Natural killer cell treated with Interleukin-12 subunit alpha and Interleukin-12 subunit beta and Interleukin-15 and Interleukin-18, amount 100 ng/mL, for 72 hours (primary cell): ENCODE measurements around the gene ACSL5. TPM values are rescaled to one million over a fixed set of nuclear protein-coding genes. Genes with fewer than 3 reads are reported as not detected.
"Not testable (repeated sequence)": the region's sequence is repeated elsewhere in the genome, so short reads cannot be mapped to it uniquely, and the experiment has no call there.

ENCODE experiments used
- ATAC-seq, 2 donors: fragments of 150-1000 bp; cut with Tn5 transposase in 1 of 2; sonication (Bioruptor Pico), chemical (Tn5 transposase) in 1 of 2; 2 replicates each; pipeline ENCODE4 v1.10.0; 2021
- DNase-seq: peaks from one replicate; pipeline ENCODE4 v3.0.0; 2022; ENCODE audit warnings: low spot score
- H3K27ac Mint-ChIP-seq, 2 donors: 1 replicate in 1 of 2; 2 replicates in 1 of 2; pipeline ENCODE4 v1.8.0; 2022; ENCODE audit warnings: mixed read lengths in 2 of 2, mild to moderate bottlenecking in 1 of 2, moderate library complexity in 1 of 2
- H3K27me3 Mint-ChIP-seq, 2 donors: 1 replicate in 1 of 2; 2 replicates in 1 of 2; pipeline ENCODE4 v1.8.0; 2022; ENCODE audit warnings: mixed read lengths in 2 of 2
- H3K36me3 Mint-ChIP-seq: one replicate; pipeline ENCODE4 v1.8.0; 2022; ENCODE audit warnings: mixed read lengths
- H3K4me1 Mint-ChIP-seq, 2 donors: 1 replicate in 1 of 2; 2 replicates in 1 of 2; pipeline ENCODE4 v1.8.0; 2022; ENCODE audit warnings: low read depth in 2 of 2, mixed read lengths in 2 of 2, mild to moderate bottlenecking in 1 of 2
- H3K4me3 Mint-ChIP-seq: one replicate; pipeline ENCODE4 v1.8.0; 2022; ENCODE audit warnings: mixed read lengths
- H3K9me3 Mint-ChIP-seq: 2 replicates; pipeline ENCODE4 v1.8.0; 2022; ENCODE audit warnings: mixed read lengths
- total RNA-seq, 2 donors: library from RNA; stranded (reverse); gene quantifications; one replicate each; pipeline ENCODE4 v1.2.3, GENCODE V29; 2022

ACSL5 gene
- total RNA-seq, 2 donors from 2014 or later, result 85.4 to 111 TPM

DNA sequence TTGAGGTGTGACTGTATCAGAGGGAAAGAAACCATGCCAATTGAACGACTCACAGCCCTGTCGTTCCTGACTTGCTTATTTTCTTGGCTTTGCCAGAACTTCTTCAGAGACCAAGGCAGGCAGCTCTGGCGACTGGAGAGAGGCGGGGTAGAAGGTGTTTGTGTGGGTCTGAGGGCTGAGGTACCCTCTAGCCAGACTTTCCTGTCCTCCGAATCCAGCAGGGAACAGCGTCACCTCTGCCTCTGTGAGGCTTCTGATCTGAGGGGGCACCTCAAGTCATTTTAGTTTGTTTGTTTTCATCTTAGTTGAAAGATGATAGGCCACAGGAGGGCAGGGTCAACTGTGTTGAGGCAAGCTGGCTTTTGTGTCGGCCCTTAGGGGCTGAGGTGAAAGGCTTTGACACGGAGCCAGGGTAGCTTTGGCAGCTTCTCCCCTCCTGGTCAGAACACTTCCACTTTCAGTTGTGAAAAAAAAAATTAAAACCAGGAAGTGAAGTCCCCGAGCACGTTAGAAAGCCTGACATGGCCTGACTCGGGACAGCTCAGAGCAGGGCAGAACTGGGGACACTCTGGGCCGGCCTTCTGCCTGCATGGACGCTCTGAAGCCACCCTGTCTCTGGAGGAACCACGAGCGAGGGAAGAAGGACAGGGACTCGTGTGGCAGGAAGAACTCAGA, 1.9 kb downstream of the ACSL5 start:
- peak; percentile 79 for DNase-seq
- H3K36me3 Mint-ChIP-seq, result peaks cover 28% of the 10 kb centered on the region
- ATAC-seq, result peak; percentile 89 to 93
- no peaks in the 10 kb centered on the region for H3K27me3 Mint-ChIP-seq
- peak overlapping the region; percentile 99 to 100 for H3K27ac Mint-ChIP-seq
- peaks cover 2% of the 10 kb centered on the region for H3K9me3 Mint-ChIP-seq
- peak overlapping the region; percentile 97 for H3K4me3 Mint-ChIP-seq
- H3K4me1 Mint-ChIP-seq, result peaks cover 57 to 59% of the 10 kb centered on the region in 2 donors

DNA sequence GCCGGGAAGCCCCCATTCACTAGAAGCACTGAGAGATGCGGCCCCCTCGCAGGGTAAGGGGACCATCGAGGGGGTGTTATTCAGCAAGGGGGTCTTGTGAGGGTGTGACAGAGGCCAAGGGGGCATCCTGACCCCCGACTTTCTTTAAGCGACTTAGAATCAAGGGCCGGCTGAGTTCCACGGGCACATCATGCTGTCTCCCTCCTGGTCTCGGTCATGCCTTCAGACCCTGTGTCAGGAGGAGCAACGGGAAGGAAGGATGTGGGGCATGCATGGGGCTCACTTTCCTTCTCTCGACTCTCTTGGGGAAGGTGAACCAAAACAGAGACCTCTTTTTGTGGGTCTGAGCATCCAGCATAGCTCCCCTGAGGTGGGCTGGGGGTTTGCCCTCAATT, 2.5 kb downstream of the ACSL5 start:
- peaks cover 57 to 58% of the 10 kb centered on the region in 2 donors for H3K4me1 Mint-ChIP-seq

DNA sequence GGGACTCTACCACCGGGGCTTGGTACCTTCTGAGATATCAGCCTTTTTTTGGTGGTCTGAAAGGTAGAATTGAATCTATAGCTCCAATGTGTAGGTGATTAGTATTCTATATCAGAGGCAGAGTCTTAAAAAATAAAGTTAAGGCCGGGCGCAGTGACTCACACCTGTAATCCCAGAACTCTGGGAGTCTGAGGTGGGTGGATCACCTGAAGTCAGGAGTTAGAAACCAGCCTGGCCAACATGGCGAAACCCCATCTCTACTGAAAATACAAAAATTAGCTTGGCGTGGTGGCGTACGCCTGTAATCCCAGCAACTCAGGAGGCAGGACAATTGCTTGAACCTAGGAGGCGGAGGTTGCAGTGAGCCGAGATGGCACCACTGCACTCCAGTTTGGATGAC, 3.2 kb downstream of the ACSL5 start:
- Mint-ChIP-seq H3K4me1 (peaks cover 57 to 59% of the 10 kb centered on the region in 2 donors), H3K27ac (peak overlapping the region; percentile 99 to 100), H3K36me3 (peaks cover 33% of the 10 kb centered on the region), H3K4me3 (peak overlapping the region; percentile 97)
- not testable (repeated sequence) for H3K27me3 Mint-ChIP-seq, DNase-seq, ATAC-seq, H3K9me3 Mint-ChIP-seq

More for the DNA sequence above, 2.5 kb downstream of the ACSL5 start:
- ATAC-seq (peak; percentile 63), DNase-seq (no peak)
- Mint-ChIP-seq H3K27ac (peak overlapping the region; percentile 99 to 100), H3K36me3 (peaks cover 33% of the 10 kb centered on the region), H3K9me3 (no peaks in the 10 kb centered on the region), H3K4me3 (peak overlapping the region; percentile 97), H3K27me3 (no peaks in the 10 kb centered on the region)

DNA sequence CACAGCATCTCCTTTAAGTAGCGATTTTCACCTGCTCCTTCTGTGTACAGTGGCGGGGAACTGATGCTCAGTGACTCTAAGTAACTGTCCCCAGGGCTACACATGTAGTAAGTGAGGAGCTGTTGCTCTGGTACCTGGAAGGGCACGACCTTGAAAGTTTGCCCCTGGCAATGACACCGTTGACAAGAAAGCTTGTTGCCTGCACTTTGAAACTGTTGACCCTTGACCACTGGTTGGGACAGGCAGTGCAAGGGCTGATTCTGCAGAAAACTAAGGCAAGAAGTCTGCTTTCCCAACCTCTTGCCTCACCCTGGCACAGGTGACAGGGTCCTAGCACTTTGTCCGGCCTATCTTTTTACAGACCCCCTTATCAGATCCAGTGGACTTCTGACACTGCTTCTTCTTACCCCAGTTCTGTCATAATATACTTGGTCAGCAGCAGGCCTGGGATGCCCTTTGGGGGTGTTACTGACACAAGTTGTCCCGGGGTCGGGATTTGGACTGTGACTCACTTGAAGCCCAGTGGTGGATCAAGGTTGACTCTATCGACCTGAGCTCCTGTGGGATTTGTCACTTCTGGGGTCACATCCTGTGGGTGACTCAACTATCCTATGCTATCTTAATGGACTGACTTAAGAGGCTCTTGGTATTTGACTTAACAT, 5.8 kb downstream of the ACSL5 start:
- H3K36me3 Mint-ChIP-seq, result peaks cover 42% of the 10 kb centered on the region
- no peaks in the 10 kb centered on the region for H3K9me3 Mint-ChIP-seq
- peak overlapping the region; percentile 78 to 99 for H3K27ac Mint-ChIP-seq
- no peaks in the 10 kb centered on the region for H3K27me3 Mint-ChIP-seq
- ATAC-seq (no peak), DNase-seq (no peak)
- peaks cover 68 to 69% of the 10 kb centered on the region in 2 donors for H3K4me1 Mint-ChIP-seq
- peak overlapping the region; percentile 57 for H3K4me3 Mint-ChIP-seq

DNA sequence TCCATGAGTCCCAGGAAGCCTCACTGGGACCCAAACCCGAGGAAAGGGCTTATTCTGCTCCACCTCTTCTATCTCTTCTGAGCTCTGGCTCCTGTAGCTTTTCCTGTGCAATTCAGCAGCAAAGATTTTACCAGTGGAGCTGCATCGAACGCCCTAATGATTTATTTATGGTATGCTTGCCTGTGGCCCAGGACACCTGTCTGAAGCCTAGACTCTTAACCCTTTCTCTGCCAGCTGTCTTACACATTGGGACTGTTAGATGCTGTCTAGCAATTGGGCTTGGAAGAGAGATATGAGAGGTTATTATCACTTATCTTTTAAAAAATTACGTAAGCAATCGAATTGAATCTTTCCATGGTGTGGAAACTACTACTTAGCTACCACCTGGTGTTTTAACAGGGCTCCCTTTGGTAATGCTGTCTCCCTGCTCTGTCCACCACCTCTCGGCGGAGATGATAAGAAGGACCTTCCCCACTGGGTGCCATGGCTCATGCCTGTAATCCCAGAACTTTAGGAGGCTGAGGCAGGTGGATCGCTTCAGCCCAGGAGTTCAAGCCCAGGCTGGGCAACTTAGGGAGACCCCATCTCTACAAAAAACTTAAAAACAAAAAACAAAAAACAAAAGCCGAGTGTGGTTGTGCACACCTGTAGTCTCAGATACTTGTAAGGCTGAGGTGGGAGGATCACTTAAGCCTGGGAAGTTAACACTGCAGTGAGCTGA, 8.8 kb downstream of the ACSL5 start:
- peaks cover 39% of the 10 kb centered on the region for H3K36me3 Mint-ChIP-seq
- ATAC-seq (no peak), DNase-seq (no peak)
- no peak overlapping the region for H3K4me3 Mint-ChIP-seq
- no peaks in the 10 kb centered on the region for H3K27me3 Mint-ChIP-seq
- H3K4me1 Mint-ChIP-seq, result peaks cover 62 to 69% of the 10 kb centered on the region in 2 donors
- H3K9me3 Mint-ChIP-seq, result no peaks in the 10 kb centered on the region
- H3K27ac Mint-ChIP-seq, result peak overlapping the region; percentile 31 to 66

DNA sequence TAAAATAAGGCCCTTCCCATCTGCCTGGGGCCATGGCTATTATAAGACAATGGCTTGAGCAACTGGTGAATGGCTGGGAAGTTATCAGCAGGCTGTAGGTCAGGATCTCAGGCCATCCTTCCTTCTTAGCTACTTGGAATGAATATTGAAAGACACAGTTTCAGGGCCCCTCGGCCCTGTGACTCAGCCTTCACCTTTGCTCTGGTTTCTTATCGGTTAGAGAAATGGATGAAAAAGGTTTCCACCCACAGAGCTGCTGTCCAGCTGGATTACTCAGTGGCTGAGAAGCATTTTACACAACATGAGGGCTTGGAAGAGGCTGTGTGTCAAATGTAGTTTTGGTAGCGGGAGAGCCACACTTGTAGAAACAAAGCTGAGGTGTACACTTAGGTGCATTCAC, 9.4 kb downstream of the ACSL5 start:
- H3K36me3 Mint-ChIP-seq, result peaks cover 35% of the 10 kb centered on the region
- ATAC-seq (no peak), DNase-seq (no peak)
- no peak overlapping the region for H3K4me3 Mint-ChIP-seq
- peaks cover 62 to 67% of the 10 kb centered on the region in 2 donors for H3K4me1 Mint-ChIP-seq
- H3K27me3 Mint-ChIP-seq, result no peaks in the 10 kb centered on the region
- H3K27ac Mint-ChIP-seq, result peak overlapping the region in 1 of 2 donors; percentile 66
- no peaks in the 10 kb centered on the region for H3K9me3 Mint-ChIP-seq

DNA sequence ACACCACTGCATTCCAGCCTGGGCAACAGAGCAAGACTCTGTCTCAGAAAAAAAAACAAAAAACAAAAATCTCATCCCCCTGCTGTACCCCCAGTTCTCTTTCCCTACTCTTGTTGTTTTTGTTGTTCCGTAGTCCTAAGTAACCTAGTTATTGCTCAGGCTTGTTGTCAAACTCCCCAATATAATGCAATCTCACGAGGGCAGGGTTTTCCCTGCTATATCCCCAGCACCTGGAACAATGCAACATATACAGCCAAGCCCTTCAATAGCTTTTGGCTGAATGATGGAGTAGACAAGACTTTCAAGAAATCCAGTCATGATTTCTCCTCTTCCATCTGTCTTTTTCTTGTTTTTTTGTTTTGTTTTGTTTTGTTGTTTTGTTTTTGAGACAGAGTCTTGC, 10.2 kb downstream of the ACSL5 start:
- ATAC-seq (no peak), DNase-seq (no peak)
- peaks cover 64 to 76% of the 10 kb centered on the region in 2 donors for H3K4me1 Mint-ChIP-seq
- no peaks in the 10 kb centered on the region for H3K9me3 Mint-ChIP-seq
- peaks cover 41% of the 10 kb centered on the region for H3K36me3 Mint-ChIP-seq
- H3K27me3 Mint-ChIP-seq, result no peaks in the 10 kb centered on the region
- H3K4me3 Mint-ChIP-seq, result peak overlapping the region; percentile 23
- peak overlapping the region; percentile 95 to 98 for H3K27ac Mint-ChIP-seq

DNA sequence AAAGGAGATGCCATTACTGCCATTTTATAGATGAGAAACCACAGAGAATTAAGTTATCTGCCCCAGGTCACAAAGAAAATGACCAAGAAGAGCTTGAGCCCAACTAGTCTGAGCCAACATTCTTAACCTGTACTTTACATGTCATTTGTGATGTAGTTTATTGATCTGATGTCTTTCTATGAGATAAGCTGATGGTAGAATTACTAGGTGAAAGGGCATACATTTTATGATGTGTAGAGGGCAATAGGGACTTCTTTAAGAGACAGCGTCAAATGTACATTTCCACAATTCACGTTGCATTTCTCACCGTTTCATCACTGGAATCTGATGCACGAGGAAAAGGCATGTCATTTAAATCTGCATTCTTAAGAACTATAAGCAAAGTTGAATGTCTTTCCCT, 11.3 kb downstream of the ACSL5 start:
- DNase-seq (no peak), ATAC-seq (no peak)
- Mint-ChIP-seq H3K9me3 (no peaks in the 10 kb centered on the region), H3K4me3 (no peak overlapping the region), H3K27ac (peak overlapping the region; percentile 95 to 98), H3K36me3 (peaks cover 38% of the 10 kb centered on the region), H3K4me1 (peaks cover 69 to 76% of the 10 kb centered on the region in 2 donors), H3K27me3 (no peaks in the 10 kb centered on the region)

DNA sequence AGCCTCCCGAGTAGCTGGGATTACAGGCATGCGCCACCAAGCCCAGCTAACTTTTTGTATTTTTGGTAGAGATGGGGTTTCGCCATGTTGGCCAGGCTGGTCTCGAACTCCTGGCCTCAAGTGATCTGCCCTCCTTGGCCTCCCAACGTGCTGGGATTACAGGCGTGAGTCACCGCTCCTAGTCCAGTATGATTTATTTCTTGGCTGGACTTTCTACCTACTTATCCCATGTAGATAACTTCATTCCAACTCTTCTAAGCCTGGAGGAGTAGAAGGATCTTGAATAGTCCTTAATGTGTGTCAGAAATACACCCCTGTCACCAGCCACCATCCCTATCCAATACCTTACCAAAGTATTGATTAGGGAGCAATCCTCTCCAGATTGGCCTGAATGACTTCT, 14.1 kb downstream of the ACSL5 start:
- peak overlapping the region; percentile 95 for H3K4me3 Mint-ChIP-seq
- H3K4me1 Mint-ChIP-seq, result peaks cover 61 to 71% of the 10 kb centered on the region in 2 donors
- H3K27ac Mint-ChIP-seq, result peak overlapping the region; percentile 95 to 98
- ATAC-seq, H3K9me3 Mint-ChIP-seq, DNase-seq, H3K27me3 Mint-ChIP-seq: not testable (repeated sequence)
- peaks cover 36% of the 10 kb centered on the region for H3K36me3 Mint-ChIP-seq

DNA sequence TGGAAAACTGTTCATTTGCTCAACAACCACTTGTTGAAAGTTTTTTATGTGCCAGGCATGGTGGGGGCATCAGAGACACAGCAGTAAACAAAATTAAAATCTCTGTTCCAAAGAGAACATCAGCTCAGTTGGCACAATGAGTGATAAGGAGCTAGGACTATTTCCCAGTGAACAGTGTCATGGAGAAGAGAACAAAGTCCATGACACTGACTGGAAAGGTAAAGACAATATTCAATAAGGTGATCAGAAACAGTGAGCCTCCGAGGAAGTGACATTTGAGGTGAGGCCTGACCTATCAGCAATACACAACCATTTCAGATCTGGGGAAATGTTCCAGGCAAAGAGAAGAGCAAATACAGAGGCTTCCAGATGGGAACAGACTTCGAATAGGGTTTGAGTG, 14.6 kb downstream of the ACSL5 start:
- DNase-seq (no peak), ATAC-seq (no peak)
- peak overlapping the region; percentile 95 to 98 for H3K27ac Mint-ChIP-seq
- H3K9me3 Mint-ChIP-seq, result no peaks in the 10 kb centered on the region
- H3K4me1 Mint-ChIP-seq, result peaks cover 58 to 76% of the 10 kb centered on the region in 2 donors
- H3K27me3 Mint-ChIP-seq, result no peaks in the 10 kb centered on the region
- peak overlapping the region; percentile 95 for H3K4me3 Mint-ChIP-seq
- H3K36me3 Mint-ChIP-seq, result peaks cover 36% of the 10 kb centered on the region

DNA sequence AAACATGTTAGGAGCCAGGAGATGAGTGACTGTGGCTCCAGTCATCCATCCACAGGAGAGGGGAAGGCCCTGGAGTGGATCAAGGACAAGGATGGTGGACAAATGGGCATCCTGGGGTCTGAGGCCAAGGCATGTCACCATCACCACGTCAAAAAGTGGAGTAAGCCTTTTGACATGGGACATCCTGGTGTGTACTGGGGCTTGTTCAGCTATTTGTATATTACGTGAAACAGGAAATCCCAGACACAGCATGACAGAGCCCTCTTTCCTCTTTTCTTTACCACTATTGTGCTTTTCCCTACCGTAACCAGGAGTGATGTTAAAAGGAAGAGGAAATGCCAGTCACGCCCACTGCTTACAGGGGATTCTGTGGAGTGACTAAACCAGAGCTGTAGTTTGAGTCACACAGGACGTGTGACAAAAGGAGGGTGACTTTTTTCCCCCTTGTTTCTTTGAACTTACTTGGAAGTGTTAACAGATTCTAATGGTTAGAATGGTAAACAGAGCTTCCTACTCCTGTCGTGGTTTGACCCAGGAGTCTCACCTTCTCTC, 15.4 kb downstream of the ACSL5 start:
- DNase-seq (peak; percentile 84), ATAC-seq (peak; percentile 95)
- Mint-ChIP-seq H3K4me1 (peaks cover 53 to 79% of the 10 kb centered on the region in 2 donors), H3K4me3 (peak overlapping the region; percentile 95), H3K27me3 (no peaks in the 10 kb centered on the region), H3K9me3 (no peaks in the 10 kb centered on the region), H3K36me3 (peaks cover 31% of the 10 kb centered on the region), H3K27ac (peak overlapping the region; percentile 95 to 98)

DNA sequence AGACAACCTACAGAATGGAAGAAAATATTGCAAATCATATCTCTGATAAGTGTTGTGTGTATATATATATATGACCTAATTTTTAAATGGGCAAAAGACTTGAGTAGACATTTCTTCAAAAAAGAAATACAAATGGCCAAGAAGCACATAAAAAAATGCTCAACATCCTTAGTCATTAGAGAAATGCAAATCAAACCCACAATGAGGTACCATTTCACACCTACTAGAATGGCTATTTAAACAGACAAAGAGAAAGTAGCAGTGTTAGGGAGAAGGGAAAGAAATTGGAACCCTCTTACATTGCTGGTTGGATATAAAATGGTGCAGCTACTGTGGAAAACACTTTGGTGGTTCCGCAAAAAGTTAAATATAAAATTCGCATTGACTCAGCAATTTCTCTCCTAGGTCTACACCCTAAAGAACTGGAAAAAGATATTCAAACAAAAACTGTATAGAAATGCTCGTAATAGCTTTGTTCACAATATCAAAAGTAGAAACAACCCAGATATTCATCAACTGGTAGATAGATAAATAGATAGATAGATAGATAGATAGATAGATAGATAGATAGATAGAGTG, 16.3 kb downstream of the ACSL5 start:
- Mint-ChIP-seq H3K27me3 (no peaks in the 10 kb centered on the region), H3K4me1 (peaks cover 46 to 71% of the 10 kb centered on the region in 2 donors), H3K27ac (peak overlapping the region; percentile 95 to 98), H3K9me3 (no peaks in the 10 kb centered on the region), H3K4me3 (peak overlapping the region; percentile 95), H3K36me3 (peaks cover 24% of the 10 kb centered on the region)
- DNase-seq (no peak), ATAC-seq (peak in 1 of 2 donors; percentile 32)

DNA sequence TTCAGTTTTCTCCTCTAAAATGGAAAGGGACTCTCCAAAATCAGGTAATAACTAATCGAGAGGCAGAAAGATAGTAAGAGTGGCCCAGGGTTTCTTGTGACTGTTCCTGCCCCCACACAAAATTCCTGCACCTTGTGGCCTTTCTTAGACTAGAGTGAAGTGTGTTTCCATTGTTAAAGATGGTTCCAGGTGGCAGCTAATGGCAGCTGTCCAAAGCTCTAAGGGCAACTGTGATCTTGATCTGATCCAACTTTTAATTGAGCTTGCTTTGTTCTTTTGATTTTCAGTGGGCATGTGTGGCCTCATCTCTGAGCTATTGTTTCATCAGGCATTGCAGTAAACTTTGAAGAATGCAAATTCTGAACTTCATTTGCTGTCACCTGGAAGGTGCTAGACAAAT, 19.4 kb downstream of the ACSL5 start:
- no peaks in the 10 kb centered on the region for H3K9me3 Mint-ChIP-seq
- H3K27me3 Mint-ChIP-seq, result no peaks in the 10 kb centered on the region
- peaks cover 28 to 47% of the 10 kb centered on the region in 2 donors for H3K4me1 Mint-ChIP-seq
- no peak for ATAC-seq
- DNase-seq, result no peak
- H3K36me3 Mint-ChIP-seq, result peaks cover 16% of the 10 kb centered on the region
- H3K27ac Mint-ChIP-seq, result no peak overlapping the region
- H3K4me3 Mint-ChIP-seq, result no peak overlapping the region
